ENCODE measurements around the gene SLC25A25. TPM values are rescaled to one million over a fixed set of nuclear protein-coding genes. Genes with fewer than 3 reads are reported as not detected.

The SLC25A25 gene
- total and polyA plus RNA-seq, 9 of the 15 experiments (the other 6 are each of a cell fraction or from before 2014, with no cell fraction given): 0.07 to 35.9 (median 23.2) TPM

DNA sequence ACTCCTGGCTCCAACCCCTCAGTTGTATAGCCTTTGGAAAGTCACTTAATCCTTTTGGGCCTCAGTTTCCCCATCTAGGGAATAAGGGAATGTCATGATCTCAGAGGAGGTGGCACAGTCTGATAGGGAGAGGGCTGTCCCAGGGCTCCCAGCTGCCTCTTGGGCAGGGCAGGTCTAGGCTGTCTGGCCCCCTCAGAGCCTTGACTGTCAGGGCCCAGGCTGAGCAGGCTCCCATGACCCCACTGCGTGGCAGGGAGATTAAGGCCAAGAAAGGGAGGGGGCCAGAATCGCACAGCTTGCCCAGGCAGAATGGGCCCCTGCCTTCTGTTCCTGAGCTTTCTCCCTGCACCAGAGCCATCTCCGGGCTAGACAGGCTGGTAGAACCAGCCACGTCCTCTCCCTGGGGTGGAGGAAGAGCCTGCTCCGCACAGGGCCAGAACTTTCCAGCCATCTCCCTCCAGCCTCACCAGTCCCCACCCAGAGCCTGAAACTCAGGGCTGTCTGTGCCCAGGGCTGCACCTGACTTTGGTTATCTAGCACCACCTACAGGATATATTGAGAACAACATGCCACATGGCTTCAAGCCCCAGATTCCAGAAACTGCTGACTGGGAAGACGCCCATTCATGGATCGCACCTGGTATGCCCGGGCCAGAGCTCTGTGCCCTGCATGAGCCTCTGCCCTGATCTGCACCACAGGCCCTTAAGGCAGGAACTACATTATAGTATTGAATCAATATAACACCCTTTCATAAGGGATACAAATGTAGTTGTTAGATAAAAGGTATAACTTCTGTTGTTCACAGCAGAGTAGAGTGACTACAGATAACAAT, 33.0 kb upstream of the SLC25A25 start (continued):
- TF ChIP-seq TOE1 (IDR thresholded peaks at IDR 0.05; ENCODE audit: borderline replicate concordance) (peak; percentile 53; the same call in 1 of the 2 replicates), TOE1 (CRISPR knock-in tag; IDR thresholded peaks at IDR 0.05; ENCODE audit: borderline replicate concordance, low read depth) (no peak), ZNF780A (CRISPR knock-in tag; IDR thresholded peaks at IDR 0.05) (no peak), GTF2A2 (tag; IDR thresholded peaks at IDR 0.05) (no peak), ZNF668 (CRISPR knock-in tag; IDR thresholded peaks at IDR 0.05) (no peak), MYBL2 (IDR thresholded peaks at IDR 0.05; ENCODE audit: low read depth) (no peak), MYBL2 (CRISPR knock-in tag; IDR thresholded peaks at IDR 0.05; ENCODE audit: borderline replicate concordance) (no peak), YBX1 (IDR thresholded peaks at IDR 0.05) (no peak), MCM3 (IDR thresholded peaks at IDR 0.05) (no peak), RBM17 (IDR thresholded peaks at IDR 0.05; ENCODE audit: borderline replicate concordance, low read depth, low read length) (no peak), TARDBP (IDR thresholded peaks at IDR 0.05) (no peak), ZKSCAN8 (CRISPR knock-in tag; IDR thresholded peaks at IDR 0.05) (no peak), COPS2 (conservative IDR thresholded peaks at IDR 0.05) (no peak), FOSL1 (tag; conservative IDR thresholded peaks at IDR 0.05) (no peak), ZNF431 (CRISPR knock-in tag; IDR thresholded peaks at IDR 0.05) (no peak)
- TF ChIP-seq, protein P1, sequence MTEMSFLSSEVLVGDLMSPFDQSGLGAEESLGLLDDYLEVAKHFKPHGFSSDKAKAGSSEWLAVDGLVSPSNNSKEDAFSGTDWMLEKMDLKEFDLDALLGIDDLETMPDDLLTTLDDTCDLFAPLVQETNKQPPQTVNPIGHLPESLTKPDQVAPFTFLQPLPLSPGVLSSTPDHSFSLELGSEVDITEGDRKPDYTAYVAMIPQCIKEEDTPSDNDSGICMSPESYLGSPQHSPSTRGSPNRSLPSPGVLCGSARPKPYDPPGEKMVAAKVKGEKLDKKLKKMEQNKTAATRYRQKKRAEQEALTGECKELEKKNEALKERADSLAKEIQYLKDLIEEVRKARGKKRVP (CRISPR knock-in tag; IDR thresholded peaks at IDR 0.05): no peak
- TF ChIP-seq, protein P2, sequence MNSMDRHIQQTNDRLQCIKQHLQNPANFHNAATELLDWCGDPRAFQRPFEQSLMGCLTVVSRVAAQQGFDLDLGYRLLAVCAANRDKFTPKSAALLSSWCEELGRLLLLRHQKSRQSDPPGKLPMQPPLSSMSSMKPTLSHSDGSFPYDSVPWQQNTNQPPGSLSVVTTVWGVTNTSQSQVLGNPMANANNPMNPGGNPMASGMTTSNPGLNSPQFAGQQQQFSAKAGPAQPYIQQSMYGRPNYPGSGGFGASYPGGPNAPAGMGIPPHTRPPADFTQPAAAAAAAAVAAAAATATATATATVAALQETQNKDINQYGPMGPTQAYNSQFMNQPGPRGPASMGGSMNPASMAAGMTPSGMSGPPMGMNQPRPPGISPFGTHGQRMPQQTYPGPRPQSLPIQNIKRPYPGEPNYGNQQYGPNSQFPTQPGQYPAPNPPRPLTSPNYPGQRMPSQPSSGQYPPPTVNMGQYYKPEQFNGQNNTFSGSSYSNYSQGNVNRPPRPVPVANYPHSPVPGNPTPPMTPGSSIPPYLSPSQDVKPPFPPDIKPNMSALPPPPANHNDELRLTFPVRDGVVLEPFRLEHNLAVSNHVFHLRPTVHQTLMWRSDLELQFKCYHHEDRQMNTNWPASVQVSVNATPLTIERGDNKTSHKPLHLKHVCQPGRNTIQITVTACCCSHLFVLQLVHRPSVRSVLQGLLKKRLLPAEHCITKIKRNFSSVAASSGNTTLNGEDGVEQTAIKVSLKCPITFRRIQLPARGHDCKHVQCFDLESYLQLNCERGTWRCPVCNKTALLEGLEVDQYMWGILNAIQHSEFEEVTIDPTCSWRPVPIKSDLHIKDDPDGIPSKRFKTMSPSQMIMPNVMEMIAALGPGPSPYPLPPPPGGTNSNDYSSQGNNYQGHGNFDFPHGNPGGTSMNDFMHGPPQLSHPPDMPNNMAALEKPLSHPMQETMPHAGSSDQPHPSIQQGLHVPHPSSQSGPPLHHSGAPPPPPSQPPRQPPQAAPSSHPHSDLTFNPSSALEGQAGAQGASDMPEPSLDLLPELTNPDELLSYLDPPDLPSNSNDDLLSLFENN (IDR thresholded peaks at IDR 0.05; ENCODE audit: low read depth in 2 of 2, low read length in 2 of 2): no peak
- TF ChIP-seq, protein P3, sequence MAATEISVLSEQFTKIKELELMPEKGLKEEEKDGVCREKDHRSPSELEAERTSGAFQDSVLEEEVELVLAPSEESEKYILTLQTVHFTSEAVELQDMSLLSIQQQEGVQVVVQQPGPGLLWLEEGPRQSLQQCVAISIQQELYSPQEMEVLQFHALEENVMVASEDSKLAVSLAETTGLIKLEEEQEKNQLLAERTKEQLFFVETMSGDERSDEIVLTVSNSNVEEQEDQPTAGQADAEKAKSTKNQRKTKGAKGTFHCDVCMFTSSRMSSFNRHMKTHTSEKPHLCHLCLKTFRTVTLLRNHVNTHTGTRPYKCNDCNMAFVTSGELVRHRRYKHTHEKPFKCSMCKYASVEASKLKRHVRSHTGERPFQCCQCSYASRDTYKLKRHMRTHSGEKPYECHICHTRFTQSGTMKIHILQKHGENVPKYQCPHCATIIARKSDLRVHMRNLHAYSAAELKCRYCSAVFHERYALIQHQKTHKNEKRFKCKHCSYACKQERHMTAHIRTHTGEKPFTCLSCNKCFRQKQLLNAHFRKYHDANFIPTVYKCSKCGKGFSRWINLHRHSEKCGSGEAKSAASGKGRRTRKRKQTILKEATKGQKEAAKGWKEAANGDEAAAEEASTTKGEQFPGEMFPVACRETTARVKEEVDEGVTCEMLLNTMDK (IDR thresholded peaks at IDR 0.05; ENCODE audit: borderline replicate concordance, insufficient read depth, low read depth, low read length, poor library complexity, severe bottlenecking): no peak
- TF ChIP-seq, protein P4, sequence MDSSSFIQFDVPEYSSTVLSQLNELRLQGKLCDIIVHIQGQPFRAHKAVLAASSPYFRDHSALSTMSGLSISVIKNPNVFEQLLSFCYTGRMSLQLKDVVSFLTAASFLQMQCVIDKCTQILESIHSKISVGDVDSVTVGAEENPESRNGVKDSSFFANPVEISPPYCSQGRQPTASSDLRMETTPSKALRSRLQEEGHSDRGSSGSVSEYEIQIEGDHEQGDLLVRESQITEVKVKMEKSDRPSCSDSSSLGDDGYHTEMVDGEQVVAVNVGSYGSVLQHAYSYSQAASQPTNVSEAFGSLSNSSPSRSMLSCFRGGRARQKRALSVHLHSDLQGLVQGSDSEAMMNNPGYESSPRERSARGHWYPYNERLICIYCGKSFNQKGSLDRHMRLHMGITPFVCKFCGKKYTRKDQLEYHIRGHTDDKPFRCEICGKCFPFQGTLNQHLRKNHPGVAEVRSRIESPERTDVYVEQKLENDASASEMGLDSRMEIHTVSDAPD (CRISPR knock-in tag; IDR thresholded peaks at IDR 0.05): no peak
